Measurements from ENCODE around the gene MAL. TPM values are rescaled to one million over a fixed set of nuclear protein-coding genes. Genes with fewer than 3 reads are reported as not detected.

Gene MAL
- total and polyA plus RNA-seq, 2 of the 8 experiments (the other 6 are each of a cell fraction or from before 2014, with no cell fraction given) = not detected

DNA sequence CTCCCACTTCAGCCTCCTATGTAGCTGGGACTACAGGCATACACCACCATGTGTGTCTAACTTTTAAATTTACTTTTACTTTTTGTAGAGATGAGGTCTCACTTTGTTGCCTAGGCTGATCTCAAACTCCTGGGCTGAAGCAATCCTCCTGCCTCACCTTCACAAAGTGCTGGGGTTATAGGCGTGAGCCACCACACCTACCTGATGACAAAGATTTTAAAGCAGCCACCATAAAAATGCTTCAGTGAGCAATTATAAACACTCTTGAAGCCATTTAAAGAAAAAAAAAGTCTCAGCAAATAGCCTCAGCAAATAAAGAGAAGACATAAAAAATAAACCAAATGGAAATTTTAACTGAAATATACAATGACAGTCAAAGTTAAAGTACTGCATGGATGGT, 60.5 kb downstream of the MAL start (continued):
- no peak for TF ChIP-seq EZH2 (IDR thresholded peaks at IDR 0.05; ENCODE audit: low read depth, low read length, severe bottlenecking)

Data from H1 (cell line).